ENCODE results near the gene CMTM2. TPM values are rescaled to one million over a fixed set of nuclear protein-coding genes. Genes with fewer than 3 reads are reported as not detected.
A peak's percentile ranks its signal among the peaks of the same experiment; 100 is the strongest.

CMTM2 gene
- total RNA-seq, 5 donors from 2014 or later (not counting 1 experiment from before 2014, with no cell fraction given), result 0.26 to 0.62 TPM; not detected in 3

DNA sequence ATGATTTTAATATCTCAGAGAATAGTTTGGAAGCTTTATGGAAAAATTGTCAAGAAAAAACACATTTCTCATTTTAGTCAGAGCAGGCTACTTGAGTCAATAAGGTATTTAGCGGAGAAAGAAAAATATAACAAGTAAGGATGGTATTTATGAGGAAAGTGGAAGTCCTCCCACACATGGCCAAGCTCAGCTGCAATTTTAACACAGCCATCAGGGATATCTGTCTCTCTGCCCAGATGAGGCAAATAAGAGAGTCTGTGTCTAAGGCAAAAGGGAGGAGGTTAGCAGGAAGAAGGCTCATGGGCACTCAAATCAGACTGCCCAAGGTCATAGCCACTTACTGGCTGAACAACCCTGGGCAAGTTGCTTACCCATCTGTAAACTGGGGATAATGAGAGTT, 5.2 kb upstream of the CMTM2 start:
- H3K4me3 ChIP-seq (ENCODE audit: control insufficient read depth in 1 of 2, extremely low read depth in 1 of 2, low read length in 1 of 2), result no peak overlapping the region
- Mint-ChIP-seq H3K27me3 (peaks cover 0 to 18% of the 10 kb centered on the region in 2 donors), H3K4me3 (no peak overlapping the region), H3K9me3 (no peaks in the 10 kb centered on the region), H3K36me3 (no peaks in the 10 kb centered on the region), H3K4me1 (peaks cover 7 to 15% (median 10%) of the 10 kb centered on the region in 3 donors), H3K27ac (no peak overlapping the region)
- H3K4me1 ChIP-seq (ENCODE audit: control insufficient read depth in 1 of 2, extremely low read depth in 1 of 2, insufficient read depth in 2 of 2, low read length in 2 of 2), result peaks cover 0 to 9% of the 10 kb centered on the region in 2 experiments
- H3K9me3 ChIP-seq, result no peaks in the 10 kb centered on the region
- no CpG with 5 or more reads among the region's 1 CpG for WGBS (ENCODE audit: insufficient coverage)
- H3K27ac ChIP-seq (ENCODE audit: low read length), result no peak overlapping the region
- ATAC-seq (replicated peaks in 1 of 4) (no peak), DNase-seq (no peak)
- CTCF ChIA-PET, result no interaction called here
- POLR2A ChIA-PET, result no interaction called here
- H3K27me3 ChIP-seq (replicated peaks in 1 of 2; ENCODE audit: control insufficient read depth in 2 of 2, extremely low read depth in 1 of 2, insufficient read depth in 2 of 2, low read length in 1 of 2), result peaks cover 3 to 12% of the 10 kb centered on the region in 2 experiments
- H3K36me3 ChIP-seq (ENCODE audit: control insufficient read depth in 2 of 2, extremely low read depth in 1 of 2, insufficient read depth in 1 of 2, low read length in 1 of 2), result no peaks in the 10 kb centered on the region

DNA sequence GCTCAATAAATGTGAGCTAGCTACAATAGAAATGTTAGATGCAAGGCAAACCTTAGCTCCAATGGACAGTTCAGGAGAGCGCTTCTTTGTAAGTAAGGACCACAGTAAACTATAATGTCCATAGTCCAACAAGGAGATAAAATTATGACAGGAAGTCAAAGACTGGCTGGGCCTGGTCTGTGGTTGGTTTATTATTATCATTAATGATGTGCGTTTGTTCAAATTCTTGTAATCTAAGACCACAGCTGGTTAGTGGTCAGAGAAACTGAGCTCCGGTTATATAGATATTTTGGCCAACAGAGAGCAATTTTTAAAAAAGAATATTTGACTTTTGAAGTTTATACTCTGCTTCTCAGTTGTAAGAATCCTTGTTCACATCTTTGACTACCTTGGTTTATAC, 4.7 kb upstream of the CMTM2 start:
- H3K27me3 Mint-ChIP-seq, result peaks cover 2 to 21% of the 10 kb centered on the region in 2 donors
- ATAC-seq (replicated peaks in 1 of 4), result no peak
- no peak overlapping the region for H3K27ac Mint-ChIP-seq
- no peaks in the 10 kb centered on the region for H3K9me3 Mint-ChIP-seq
- ChIA-PET POLR2A (no interaction called here), CTCF (no interaction called here)
- H3K36me3 Mint-ChIP-seq, result no peaks in the 10 kb centered on the region
- peaks cover 3 to 15% of the 10 kb centered on the region in 2 experiments for H3K27me3 ChIP-seq (replicated peaks in 1 of 2; ENCODE audit: control insufficient read depth in 2 of 2, extremely low read depth in 1 of 2, insufficient read depth in 2 of 2, low read length in 1 of 2)
- no peaks in the 10 kb centered on the region for H3K9me3 ChIP-seq
- no peak for DNase-seq
- WGBS (ENCODE audit: insufficient coverage), result 83% methylated on average over 1 of the region's 3 CpGs
- peaks cover 10 to 16% (median 12%) of the 10 kb centered on the region in 3 donors for H3K4me1 Mint-ChIP-seq
- no peaks in the 10 kb centered on the region for H3K36me3 ChIP-seq (ENCODE audit: control insufficient read depth in 2 of 2, extremely low read depth in 1 of 2, insufficient read depth in 1 of 2, low read length in 1 of 2)
- H3K27ac ChIP-seq (ENCODE audit: low read length), result no peak overlapping the region
- no peak overlapping the region for H3K4me3 Mint-ChIP-seq
- H3K4me1 ChIP-seq (ENCODE audit: control insufficient read depth in 1 of 2, extremely low read depth in 1 of 2, insufficient read depth in 2 of 2, low read length in 2 of 2), result peaks cover 0 to 13% of the 10 kb centered on the region in 2 experiments
- H3K4me3 ChIP-seq (ENCODE audit: control insufficient read depth in 1 of 2, extremely low read depth in 1 of 2, low read length in 1 of 2), result no peak overlapping the region

DNA sequence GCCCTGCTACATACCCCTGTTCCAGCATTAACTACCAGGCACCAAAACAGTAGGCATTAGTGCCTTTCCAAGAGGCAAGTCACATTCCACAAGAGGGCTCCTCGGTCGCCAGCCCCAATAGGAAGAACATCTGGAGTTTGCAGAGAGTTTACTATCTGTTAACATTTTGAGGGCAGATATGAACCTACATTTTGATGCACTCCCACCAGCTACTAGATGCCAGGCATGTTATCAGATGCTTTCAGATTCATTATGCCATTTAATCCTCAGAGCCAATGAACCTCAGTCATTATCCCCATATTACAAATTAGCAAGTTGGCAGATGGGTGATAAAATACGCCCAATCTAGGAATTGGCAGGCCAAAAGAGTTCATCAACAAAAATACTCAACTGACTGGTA, 4.2 kb upstream of the CMTM2 start:
- ChIA-PET CTCF (interaction anchor here (0.6 to 1.2 kb wide), 2 partner anchors 11 to 24 kb away, joined by 4 to 5 read pairs; no protein-coding TSS in a partner anchor), POLR2A (interaction anchor here in 1 of 2 donors (0.6 kb wide), 1 partner anchor 543 kb away, joined by 4 read pairs; no protein-coding TSS in a partner anchor)
- Mint-ChIP-seq H3K36me3 (no peaks in the 10 kb centered on the region), H3K27me3 (peaks cover 6 to 26% of the 10 kb centered on the region in 2 donors), H3K4me3 (no peak overlapping the region), H3K27ac (no peak overlapping the region), H3K4me1 (peaks cover 11 to 19% (median 16%) of the 10 kb centered on the region in 3 donors), H3K9me3 (no peaks in the 10 kb centered on the region)
- no peak for ATAC-seq (replicated peaks in 1 of 4)
- DNase-seq, result no peak
- Histone ChIP-seq H3K4me1 (ENCODE audit: control insufficient read depth in 1 of 2, extremely low read depth in 1 of 2, insufficient read depth in 2 of 2, low read length in 2 of 2) (peaks cover 0 to 15% of the 10 kb centered on the region in 2 experiments), H3K36me3 (ENCODE audit: control insufficient read depth in 2 of 2, extremely low read depth in 1 of 2, insufficient read depth in 1 of 2, low read length in 1 of 2) (no peaks in the 10 kb centered on the region), H3K27me3 (replicated peaks in 1 of 2; ENCODE audit: control insufficient read depth in 2 of 2, extremely low read depth in 1 of 2, insufficient read depth in 2 of 2, low read length in 1 of 2) (peaks cover 4 to 20% of the 10 kb centered on the region in 2 experiments), H3K27ac (ENCODE audit: low read length) (no peak overlapping the region), H3K9me3 (no peaks in the 10 kb centered on the region), H3K4me3 (ENCODE audit: control insufficient read depth in 1 of 2, extremely low read depth in 1 of 2, low read length in 1 of 2) (no peak overlapping the region)
- WGBS (ENCODE audit: insufficient coverage), result no CpG with 5 or more reads among the region's 3 CpGs

DNA sequence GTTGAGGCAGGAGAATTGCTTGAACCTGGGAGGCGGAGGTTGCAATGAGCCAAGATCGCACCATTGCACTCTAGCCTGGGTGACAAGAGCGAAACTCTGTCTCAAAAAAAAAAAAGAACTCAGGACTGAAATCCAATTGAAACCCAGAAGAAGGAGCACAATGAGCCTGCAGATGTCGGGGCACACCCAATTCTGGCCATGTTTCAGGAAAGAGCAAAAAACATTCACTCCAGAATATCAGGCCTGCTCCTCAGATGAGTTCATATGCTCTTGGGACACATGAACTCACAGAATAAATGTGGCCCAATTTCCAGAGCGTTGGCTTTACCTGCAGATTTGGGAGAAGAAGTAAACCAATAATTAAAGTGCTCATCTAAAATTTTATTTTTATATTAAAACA, 3.0 kb upstream of the CMTM2 start:
- H3K9me3 Mint-ChIP-seq, result no peaks in the 10 kb centered on the region
- no CpG with 5 or more reads among the region's 5 CpGs for WGBS (ENCODE audit: insufficient coverage)
- peaks cover 7 to 38% of the 10 kb centered on the region in 2 donors for H3K27me3 Mint-ChIP-seq

DNA sequence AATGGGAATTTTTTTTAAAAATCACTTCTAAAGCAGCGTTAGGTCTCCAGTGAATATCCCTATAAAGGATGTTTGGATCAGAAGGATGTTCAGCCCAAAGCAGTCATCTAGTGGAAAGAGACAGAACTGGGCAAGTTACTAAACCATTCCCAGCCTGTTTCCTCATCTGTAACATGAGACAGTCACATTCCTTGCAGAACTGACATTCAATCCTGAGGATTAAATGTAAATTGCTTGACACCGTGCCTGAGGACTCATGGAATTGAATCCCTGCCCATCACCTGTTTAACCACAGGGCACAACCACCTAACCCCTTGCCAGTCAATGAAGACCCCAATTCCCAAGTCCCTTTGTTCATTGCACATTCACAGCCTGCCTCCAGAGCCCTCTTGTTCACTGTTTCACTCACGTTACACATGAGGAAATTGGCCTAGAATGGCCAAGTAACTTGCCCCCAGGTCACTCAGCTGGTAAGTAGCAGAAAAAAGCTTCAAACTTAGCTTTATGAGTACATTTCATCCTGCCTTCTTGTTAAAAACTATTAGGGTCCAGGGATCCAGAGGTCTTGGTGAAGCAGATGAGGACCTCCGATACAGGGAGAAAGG, 1.4 kb downstream of the CMTM2 start:
- H3K36me3 Mint-ChIP-seq, result no peaks in the 10 kb centered on the region
- Histone ChIP-seq H3K4me1 (ENCODE audit: control insufficient read depth in 1 of 2, extremely low read depth in 1 of 2, insufficient read depth in 2 of 2, low read length in 2 of 2) (peaks cover 2 to 15% of the 10 kb centered on the region in 2 experiments), H3K9me3 (no peaks in the 10 kb centered on the region), H3K4me3 (ENCODE audit: control insufficient read depth in 1 of 2, extremely low read depth in 1 of 2, low read length in 1 of 2) (no peak overlapping the region), H3K27ac (ENCODE audit: low read length) (no peak overlapping the region), H3K36me3 (ENCODE audit: control insufficient read depth in 2 of 2, extremely low read depth in 1 of 2, insufficient read depth in 1 of 2, low read length in 1 of 2) (no peaks in the 10 kb centered on the region), H3K27me3 (replicated peaks in 1 of 2; ENCODE audit: control insufficient read depth in 2 of 2, extremely low read depth in 1 of 2, insufficient read depth in 2 of 2, low read length in 1 of 2) (peaks cover 4 to 24% of the 10 kb centered on the region in 2 experiments)
- no peaks in the 10 kb centered on the region for H3K9me3 Mint-ChIP-seq
- CTCF ChIA-PET, result interaction anchor here in 1 of 2 donors (1.2 kb wide), 1 partner anchor 28 kb away, joined by 5 read pairs; no protein-coding TSS in a partner anchor
- DNase-seq (no peak), ATAC-seq (replicated peaks in 1 of 4) (no peak)
- no peak overlapping the region for H3K27ac Mint-ChIP-seq
- H3K27me3 Mint-ChIP-seq, result peaks cover 7 to 38% of the 10 kb centered on the region in 2 donors
- 100% methylated on average over 2 of the region's 4 CpGs for WGBS (ENCODE audit: insufficient coverage)
- POLR2A ChIA-PET, result no interaction called here
- H3K4me3 Mint-ChIP-seq, result peak overlapping the region in 1 of 3 donors; percentile 72
- peaks cover 12 to 18% (median 15%) of the 10 kb centered on the region in 3 donors for H3K4me1 Mint-ChIP-seq

More for the DNA sequence above, 3.0 kb upstream of the CMTM2 start:
- no peak for ATAC-seq (replicated peaks in 1 of 4)
- H3K4me3 ChIP-seq (ENCODE audit: control insufficient read depth in 1 of 2, extremely low read depth in 1 of 2, low read length in 1 of 2), result no peak overlapping the region
- Mint-ChIP-seq H3K4me1 (peaks cover 11 to 19% (median 14%) of the 10 kb centered on the region in 3 donors), H3K27ac (no peak overlapping the region), H3K4me3 (no peak overlapping the region), H3K36me3 (no peaks in the 10 kb centered on the region)
- H3K36me3 ChIP-seq (ENCODE audit: control insufficient read depth in 2 of 2, extremely low read depth in 1 of 2, insufficient read depth in 1 of 2, low read length in 1 of 2), result no peaks in the 10 kb centered on the region
- CTCF ChIA-PET, result interaction anchor here in 1 of 2 donors (0.6 to 0.7 kb wide), 2 partner anchors 14 to 309 kb away, joined by 3 to 7 read pairs; no protein-coding TSS in a partner anchor
- H3K9me3 ChIP-seq, result no peaks in the 10 kb centered on the region
- no peak overlapping the region for H3K27ac ChIP-seq (ENCODE audit: low read length)
- no peak for DNase-seq
- H3K4me1 ChIP-seq (ENCODE audit: control insufficient read depth in 1 of 2, extremely low read depth in 1 of 2, insufficient read depth in 2 of 2, low read length in 2 of 2), result peaks cover 0 to 15% of the 10 kb centered on the region in 2 experiments
- H3K27me3 ChIP-seq (replicated peaks in 1 of 2; ENCODE audit: control insufficient read depth in 2 of 2, extremely low read depth in 1 of 2, insufficient read depth in 2 of 2, low read length in 1 of 2), result peaks cover 4 to 24% of the 10 kb centered on the region in 2 experiments
- POLR2A ChIA-PET, result no interaction called here

DNA sequence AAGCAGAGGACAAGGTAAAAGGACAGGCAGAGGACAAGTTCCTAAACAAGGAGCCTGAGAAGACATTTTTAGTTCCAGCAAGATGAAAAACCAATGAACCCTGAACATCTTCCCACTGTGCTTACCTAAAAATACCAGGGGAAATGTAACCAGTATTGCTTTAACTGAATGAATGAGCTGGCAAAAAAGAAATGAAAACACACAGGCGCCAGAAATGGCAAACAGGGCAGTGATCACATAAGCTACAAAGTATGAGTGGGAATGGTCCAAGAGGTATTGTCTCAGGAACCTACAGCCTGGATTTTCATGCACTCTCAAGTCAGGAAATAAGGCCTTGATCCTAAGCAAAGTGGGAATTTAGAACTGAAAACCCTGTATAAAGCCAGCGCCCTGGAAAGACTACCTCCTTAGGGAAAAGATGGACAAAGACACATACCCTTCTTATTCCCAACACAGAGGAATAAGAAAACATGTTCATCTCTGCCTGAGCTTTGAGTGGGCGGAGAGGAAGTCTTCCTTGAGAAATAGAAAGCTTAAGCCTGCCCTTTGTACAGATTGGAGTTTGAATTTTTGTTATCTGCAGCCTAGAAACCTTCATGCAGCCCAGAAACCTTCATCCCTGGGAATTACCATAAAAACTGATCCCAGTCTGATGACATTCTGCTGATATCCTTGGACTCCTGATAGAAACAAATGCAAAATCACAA, 2.1 kb downstream of the CMTM2 start:
- Histone ChIP-seq H3K27ac (ENCODE audit: low read length) (no peak overlapping the region), H3K4me1 (ENCODE audit: control insufficient read depth in 1 of 2, extremely low read depth in 1 of 2, insufficient read depth in 2 of 2, low read length in 2 of 2) (peaks cover 2 to 15% of the 10 kb centered on the region in 2 experiments), H3K9me3 (no peaks in the 10 kb centered on the region), H3K36me3 (ENCODE audit: control insufficient read depth in 2 of 2, extremely low read depth in 1 of 2, insufficient read depth in 1 of 2, low read length in 1 of 2) (no peaks in the 10 kb centered on the region), H3K27me3 (replicated peaks in 1 of 2; ENCODE audit: control insufficient read depth in 2 of 2, extremely low read depth in 1 of 2, insufficient read depth in 2 of 2, low read length in 1 of 2) (peaks cover 4 to 24% of the 10 kb centered on the region in 2 experiments), H3K4me3 (ENCODE audit: control insufficient read depth in 1 of 2, extremely low read depth in 1 of 2, low read length in 1 of 2) (no peak overlapping the region)
- ATAC-seq (replicated peaks in 1 of 4) (no peak), DNase-seq (no peak)
- Mint-ChIP-seq H3K4me3 (no peak overlapping the region), H3K27me3 (peaks cover 7 to 38% of the 10 kb centered on the region in 2 donors), H3K4me1 (peaks cover 12 to 20% (median 15%) of the 10 kb centered on the region in 3 donors), H3K36me3 (no peaks in the 10 kb centered on the region), H3K9me3 (no peaks in the 10 kb centered on the region), H3K27ac (no peak overlapping the region)
- WGBS (ENCODE audit: insufficient coverage), result 57% methylated on average over 1 of the region's 3 CpGs
- ChIA-PET POLR2A (no interaction called here), CTCF (interaction anchor here in 1 of 2 donors (1.0 to 1.2 kb wide), 2 partner anchors 18 to 27 kb away, joined by 4 to 5 read pairs; no protein-coding TSS in a partner anchor)
